Measurements from ENCODE around the gene QRICH2.
"Not testable (repeated sequence)": the region's sequence is repeated elsewhere in the genome, so short reads cannot be mapped to it uniquely, and the experiment has no call there.

The QRICH2 gene

GRCh38 chr17:76277300-76278267 lies 30.5 kb downstream of the QRICH2 start:
- no peak for DNase-seq

- no peak for DNase-seq
These were observed 31.4 kb downstream of the QRICH2 start for GRCh38 chr17:76276461-76277299.

GRCh38 chr17:76276069-76276431 lies 32.0 kb downstream of the QRICH2 start:
- DNase-seq = no peak

GRCh38 chr17:76275382-76276068 lies 32.6 kb downstream of the QRICH2 start:
- DNase-seq = no peak

GRCh38 chr17:76274112-76274956 lies 33.7 kb downstream of the QRICH2 start:
- no peak for DNase-seq

- no peak for DNase-seq
These were observed 34.5 kb downstream of the QRICH2 start for GRCh38 chr17:76273445-76274111.

GRCh38 chr17:76272541-76273444 lies 35.3 kb downstream of the QRICH2 start:
- peak in 1 of 2 experiments; percentile 17 for DNase-seq

GRCh38 chr17:76271669-76272540 lies 36.2 kb downstream of the QRICH2 start:
- DNase-seq = no peak

- DNase-seq = no peak
These were observed 37.1 kb downstream of the QRICH2 start for GRCh38 chr17:76270770-76271668.

- DNase-seq = no peak
These were observed 37.9 kb downstream of the QRICH2 start for GRCh38 chr17:76270127-76270592.

GRCh38 chr17:76268991-76269981 lies 38.8 kb downstream of the QRICH2 start:
- DNase-seq = peak; percentile 14 to 27

GRCh38 chr17:76268015-76268749 lies 39.9 kb downstream of the QRICH2 start:
- DNase-seq = peak; percentile 94 to 96

- DNase-seq = not testable (repeated sequence)
These were observed 40.5 kb downstream of the QRICH2 start for GRCh38 chr17:76267581-76268001.

GRCh38 chr17:76267051-76267576 lies 41.0 kb downstream of the QRICH2 start:
- DNase-seq = no peak

GRCh38 chr17:76266244-76266938 lies 41.7 kb downstream of the QRICH2 start:
- peak; percentile 31 to 72 for DNase-seq
